ENCODE data around the gene TRIM28.

Gene TRIM28

GRCh38 chr19:58547323-58548312 is 3.8 kb downstream of the TRIM28 start:
- DNase-seq, result peak in 2 of 10 donors; percentile 20 to 50
- intact Hi-C loops (cut with DNase I), result no loop called here

DNA sequence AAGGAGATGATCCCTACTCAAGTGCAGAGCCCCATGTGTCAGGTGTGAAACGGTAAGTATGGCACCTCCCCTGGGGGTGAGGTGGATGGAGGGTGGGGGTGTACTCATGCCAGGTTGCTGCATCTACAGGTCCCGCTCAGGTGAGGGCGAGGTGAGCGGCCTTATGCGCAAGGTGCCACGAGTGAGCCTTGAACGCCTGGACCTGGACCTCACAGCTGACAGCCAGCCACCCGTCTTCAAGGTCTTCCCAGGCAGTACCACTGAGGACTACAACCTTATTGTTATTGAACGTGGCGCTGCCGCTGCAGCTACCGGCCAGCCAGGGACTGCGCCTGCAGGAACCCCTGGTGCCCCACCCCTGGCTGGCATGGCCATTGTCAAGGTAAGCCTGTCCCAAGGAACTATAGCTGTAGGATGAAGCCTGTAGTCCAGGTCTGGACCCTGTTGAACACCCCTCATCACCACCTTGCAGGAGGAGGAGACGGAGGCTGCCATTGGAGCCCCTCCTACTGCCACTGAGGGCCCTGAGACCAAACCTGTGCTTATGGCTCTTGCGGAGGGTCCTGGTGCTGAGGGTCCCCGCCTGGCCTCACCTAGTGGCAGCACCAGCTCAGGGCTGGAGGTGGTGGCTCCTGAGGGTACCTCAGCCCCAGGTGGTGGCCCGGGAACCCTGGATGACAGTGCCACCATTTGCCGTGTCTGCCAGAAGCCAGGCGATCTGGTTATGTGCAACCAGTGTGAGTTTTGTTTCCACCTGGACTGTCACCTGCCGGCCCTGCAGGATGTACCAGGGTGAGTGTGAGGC is 5.2 kb downstream of the TRIM28 start:
- intact Hi-C loops (cut with DNase I), result no loop called here
- DNase-seq, result peak in 2 of 10 donors; percentile 28 to 79

DNA sequence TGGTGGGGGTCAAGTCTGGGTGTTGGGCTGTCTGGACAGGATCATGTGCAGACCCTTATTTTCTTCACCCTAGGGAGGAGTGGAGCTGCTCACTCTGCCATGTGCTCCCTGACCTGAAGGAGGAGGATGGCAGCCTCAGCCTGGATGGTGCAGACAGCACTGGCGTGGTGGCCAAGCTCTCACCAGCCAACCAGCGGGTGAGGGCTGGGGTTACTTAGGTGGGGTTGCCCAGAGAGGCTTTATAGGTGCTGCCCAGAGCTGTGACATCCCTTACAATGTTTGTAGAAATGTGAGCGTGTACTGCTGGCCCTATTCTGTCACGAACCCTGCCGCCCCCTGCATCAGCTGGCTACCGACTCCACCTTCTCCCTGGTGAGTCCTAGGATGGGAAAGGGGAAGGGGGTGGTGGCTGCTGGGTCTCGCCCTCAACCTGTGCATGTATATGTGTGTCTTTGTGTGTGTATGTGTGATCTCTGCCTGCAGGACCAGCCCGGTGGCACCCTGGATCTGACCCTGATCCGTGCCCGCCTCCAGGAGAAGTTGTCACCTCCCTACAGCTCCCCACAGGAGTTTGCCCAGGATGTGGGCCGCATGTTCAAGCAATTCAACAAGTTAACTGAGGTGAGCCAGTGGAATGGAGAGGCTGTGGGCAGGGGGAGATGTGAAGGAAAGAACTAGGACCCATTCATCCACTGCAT is 5.9 kb downstream of the TRIM28 start:
- DNase-seq, result peak in 2 of 10 donors; percentile 39 to 62
- intact Hi-C loops (cut with DNase I), result no loop called here

- DNase-seq, result peak in 2 of 10 donors; percentile 50 to 73
- intact Hi-C loops (cut with DNase I), result no loop called here
Measured at GRCh38 chr19:58550362-58551122, 6.7 kb downstream of the TRIM28 start.

DNA sequence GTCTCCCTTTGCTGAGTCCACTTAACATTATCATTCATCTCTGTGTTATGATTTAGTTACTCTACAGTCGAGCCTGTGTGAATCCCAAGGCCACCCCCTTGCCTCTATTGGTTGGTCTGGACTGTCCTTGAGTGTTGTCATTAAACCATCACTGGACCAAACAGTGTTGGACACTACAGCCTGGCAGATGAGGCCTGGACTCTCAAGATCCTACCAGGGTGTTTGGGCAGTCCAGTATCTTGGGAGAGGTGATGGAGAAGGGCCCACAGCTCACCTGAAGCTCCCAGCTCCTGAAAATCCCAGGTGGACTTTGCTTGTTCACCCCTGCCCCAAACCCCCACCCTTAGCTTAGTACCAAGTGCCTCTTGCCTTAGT is 7.2 kb downstream of the TRIM28 start:
- intact Hi-C loops (cut with DNase I), result no loop called here
- no peak for DNase-seq

DNA sequence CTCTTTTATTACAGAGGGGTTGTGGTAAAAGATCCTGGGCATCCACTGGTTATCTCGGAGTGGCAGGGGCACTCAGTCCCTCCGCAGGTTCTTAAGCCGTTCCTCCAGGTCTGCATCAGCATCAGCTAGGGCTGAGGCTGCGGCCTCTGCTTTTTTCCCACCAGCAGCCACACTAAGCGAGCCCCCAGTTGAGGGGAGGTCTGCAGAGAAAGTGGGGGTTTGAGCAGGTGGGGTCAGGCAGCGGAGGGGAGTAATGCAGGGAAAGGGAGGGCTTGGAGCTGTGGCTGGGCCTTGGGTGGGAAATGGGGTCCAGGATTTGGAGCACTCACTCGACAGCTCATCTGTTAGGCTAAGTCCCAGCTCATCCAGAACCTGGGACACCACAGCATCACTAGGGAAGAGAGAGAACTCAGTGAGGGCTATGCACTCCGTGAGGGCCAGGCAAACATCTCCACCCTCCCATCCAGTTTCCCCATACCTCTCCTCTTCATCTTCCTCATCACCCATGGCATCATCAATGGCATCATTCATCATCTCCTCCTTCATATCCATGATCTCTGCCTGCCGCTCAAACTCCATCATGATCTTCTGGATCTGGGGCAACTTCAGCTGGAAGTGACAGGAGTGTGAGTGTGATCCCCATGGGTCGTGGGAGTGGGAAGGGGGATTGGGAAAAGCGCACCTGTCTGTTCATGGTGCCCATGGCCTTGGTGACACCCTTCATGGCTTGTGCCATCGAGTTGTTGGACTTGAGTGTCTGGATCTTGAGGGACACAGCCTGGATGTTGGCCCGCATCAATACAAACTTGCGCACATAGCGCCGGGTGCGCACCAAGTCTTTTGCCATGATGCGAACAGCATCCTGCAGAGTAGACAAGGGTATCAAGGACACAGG is 8.0 kb downstream of the TRIM28 start:
- intact Hi-C loops (cut with DNase I), result no loop called here
- DNase-seq, result peak in 2 of 10 donors; percentile 49 to 61

- intact Hi-C loops (cut with DNase I), result no loop called here
- no peak for DNase-seq
Measured at GRCh38 chr19:58552655-58553054, 8.8 kb downstream of the TRIM28 start.

- DNase-seq, result peak in 2 of 10 donors; percentile 20 to 58
- intact Hi-C loops (cut with DNase I), result no loop called here
Measured at GRCh38 chr19:58553799-58554493, 10.1 kb downstream of the TRIM28 start.

DNA sequence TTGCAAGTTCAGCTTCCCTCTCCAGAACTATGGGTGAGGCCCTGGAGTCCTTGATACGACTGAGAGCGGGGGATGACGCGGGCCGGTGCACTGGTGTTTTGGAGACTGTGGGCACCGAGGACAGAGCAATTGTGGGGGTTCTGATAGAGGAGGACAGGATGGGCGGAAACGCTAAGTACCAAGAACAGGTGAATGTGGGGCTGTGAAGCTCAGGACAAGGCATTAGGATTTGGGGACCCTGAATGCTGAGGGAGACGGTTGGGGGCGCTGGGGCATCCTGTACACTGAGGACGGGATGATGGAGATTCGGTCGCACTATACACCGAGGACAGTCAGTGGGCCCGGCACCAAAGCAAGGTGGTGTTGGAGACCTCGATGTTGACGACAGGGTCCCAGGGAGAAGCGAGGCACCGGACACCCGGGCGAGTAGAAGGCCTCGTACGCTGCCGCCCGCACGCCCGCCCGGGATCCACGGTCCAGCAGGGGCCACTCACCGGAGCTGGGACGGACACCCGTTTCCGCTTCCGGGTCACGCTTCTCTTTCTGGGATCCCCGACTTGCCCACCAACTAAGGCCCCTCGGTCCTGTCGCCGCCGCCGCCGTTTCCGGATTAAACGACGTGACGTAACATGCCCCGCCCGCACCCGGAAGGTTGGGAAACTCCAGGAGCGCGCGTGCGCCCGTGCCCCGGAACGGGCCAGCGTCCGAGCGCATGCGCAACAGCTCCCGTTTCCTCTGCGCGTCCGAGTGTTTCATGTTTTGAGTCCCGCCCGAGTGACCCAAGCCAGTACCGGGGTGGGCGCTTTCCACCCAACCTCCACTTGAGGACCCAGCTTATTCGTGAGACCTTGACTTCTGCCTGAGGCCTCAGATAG is 10.9 kb downstream of the TRIM28 start, which contains the start of gene CHMP2A:
TSS of gene CHMP2A (minus strand) at position 612 of the 875 bp plus-strand sequence. CDS start 893 bp downstream, outside the sequence.
- intact Hi-C loops (cut with DNase I), result loop anchor here (1.0 kb wide), 1 partner anchor 10 kb away; the partner anchor contains the start of gene TRIM28
- peak; percentile 98 to 100 (median 99) for DNase-seq

GRCh38 chr19:58555369-58555885 is 11.6 kb downstream of the TRIM28 start:
- DNase-seq, result peak in 2 of 10 donors; percentile 43 to 57
- intact Hi-C loops (cut with DNase I), result loop anchor here (1.0 kb wide), 1 partner anchor 11 kb away; the partner anchor contains the start of gene TRIM28

DNA sequence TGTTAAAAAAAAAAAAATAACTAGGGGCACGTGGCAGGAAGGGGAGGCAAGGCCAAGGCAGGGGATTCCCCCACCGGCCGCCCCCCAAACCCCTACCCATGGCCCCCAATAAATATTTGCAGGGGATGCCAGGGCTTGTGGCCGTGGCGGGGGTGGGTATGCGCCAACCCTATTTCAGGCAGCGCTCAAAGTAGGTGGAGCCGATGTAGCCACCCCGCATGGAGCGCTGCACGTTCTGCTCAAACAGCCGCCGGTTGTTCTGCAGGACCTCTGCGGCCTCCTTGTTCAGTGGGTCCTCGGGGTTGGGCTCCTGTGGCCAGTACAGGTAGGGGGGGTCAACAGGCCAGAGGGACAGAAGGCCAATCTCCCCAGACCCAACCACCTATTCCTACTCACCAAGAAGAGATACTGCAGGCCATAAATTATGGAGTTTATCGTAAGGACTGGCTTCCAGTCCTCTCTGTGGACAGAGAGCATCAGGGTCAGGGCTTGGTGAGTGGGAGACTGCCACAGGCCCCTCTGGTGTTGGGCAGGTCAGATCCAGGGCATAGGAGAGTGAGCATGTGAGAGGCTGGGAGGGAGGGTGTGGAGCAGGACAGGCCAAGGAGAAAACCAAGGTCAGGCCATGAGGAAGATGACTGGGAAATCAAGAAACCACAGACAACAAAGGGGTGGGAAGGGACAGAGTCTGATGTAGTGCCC is 12.2 kb downstream of the TRIM28 start:
- intact Hi-C loops (cut with DNase I), result loop anchor here (1.0 kb wide), 1 partner anchor 12 kb away; the partner anchor contains the start of gene TRIM28
- peak in 2 of 10 donors; percentile 41 to 59 for DNase-seq

GRCh38 chr19:58556622-58557220 is 12.9 kb downstream of the TRIM28 start:
- peak in 2 of 10 donors; percentile 16 to 24 for DNase-seq
- intact Hi-C loops (cut with DNase I), result no loop called here

GRCh38 chr19:58557221-58558065 is 13.6 kb downstream of the TRIM28 start:
- intact Hi-C loops (cut with DNase I), result loop anchor here (2.0 kb wide), 1 partner anchor 15 kb away; the partner anchor contains the start of gene MZF1
- peak in 2 of 10 donors; percentile 33 to 43 for DNase-seq

DNA sequence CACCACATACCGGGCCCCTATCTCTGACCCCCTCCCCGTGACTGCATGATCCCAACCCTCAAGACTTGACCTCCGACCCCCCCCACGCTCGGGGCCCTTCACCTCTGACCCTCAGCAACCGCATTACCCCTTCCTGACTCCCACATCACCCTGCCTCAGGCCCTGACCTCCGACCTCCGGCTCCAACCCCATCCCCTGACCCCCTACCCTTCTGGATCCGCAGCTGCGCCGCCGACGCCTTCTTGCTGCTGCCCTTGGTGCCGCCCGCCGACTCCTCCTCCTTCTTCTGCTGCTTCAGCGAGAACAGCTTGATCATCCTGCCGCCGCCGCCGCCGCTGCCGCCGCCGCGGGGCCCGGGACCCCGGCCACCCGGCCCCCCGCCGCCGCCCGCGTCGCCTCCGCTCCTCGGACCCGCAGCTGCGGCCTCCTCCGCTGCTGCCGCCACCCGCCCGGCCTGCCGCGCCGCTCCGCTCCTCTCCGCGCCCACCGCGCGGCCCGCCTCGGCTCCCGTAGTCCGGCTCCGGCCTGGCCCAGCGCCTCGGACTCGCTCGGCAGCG is 14.3 kb downstream of the TRIM28 start, which contains the start of gene UBE2M:
TSS of gene UBE2M (minus strand) at position 546 of the 557 bp plus-strand sequence. CDS start at position 316, 230 bp downstream.
- intact Hi-C loops (cut with DNase I), result loop anchor here (2.0 kb wide), 1 partner anchor 15 kb away; the partner anchor contains the start of gene MZF1
- peak in 4 of 10 donors; percentile 48 to 89 (median 82) for DNase-seq
